PC-9 (cell line): Measurements from ENCODE around the gene RAB11FIP4. TPM values are rescaled to one million over a fixed set of nuclear protein-coding genes. Genes with fewer than 3 reads are reported as not detected.

Experiments
- BruUV-seq: library from RNA; stranded (reverse); fragments of 400-500 nt; replicated peaks from 2 replicates; lab custom pipeline; 2021; lab: Mats Ljungman, UMichigan
- CTCF ChIA-PET: fragments of 300-600 bp; sonication (Branson Sonifier 250); formaldehyde crosslinking; loops from one replicate; lab custom pipeline; 2022; ENCODE audit warnings: antibody characterized with exemption; lab: Charles Lee
- POLR2A ChIA-PET: fragments of 300-600 bp; sonication (Branson Sonifier 250); formaldehyde crosslinking; loops from one replicate; lab custom pipeline; 2022; ENCODE audit warnings: antibody characterized with exemption; ENCODE audit not compliant: unreplicated experiment; lab: Charles Lee
- DNase-seq, 2 experiments: peaks; one replicate each; pipeline versions ENCODE4 v3.0.0 to v3.0.0-alpha.2; 2015 to 2022; ENCODE audit warnings: mixed read lengths in 1 of 2
- H2AFZ ChIP-seq: fragments of 200-600 bp; sonication (generic); 2 replicates; pipeline ENCODE4 v1.8.1; 2017; ENCODE audit warnings: antibody characterized with exemption
- H3F3A ChIP-seq: fragments of 200-600 bp; sonication (generic); 2 replicates; pipeline ENCODE4 v1.8.1; 2017; ENCODE audit warnings: antibody characterized with exemption, mild to moderate bottlenecking, low read depth; ENCODE audit not compliant: insufficient read depth
- H3K27ac ChIP-seq: fragments of 200-600 bp; sonication (generic); 2 replicates; pipeline ENCODE4 v1.6.1; 2016; ENCODE audit warnings: mixed run types
- H3K27me3 ChIP-seq: fragments of 200-600 bp; sonication (generic); 2 replicates; pipeline ENCODE4 v1.6.1; 2016; ENCODE audit warnings: low read depth, mixed run types; ENCODE audit not compliant: insufficient read depth
- H3K36me3 ChIP-seq: fragments of 200-600 bp; sonication (generic); 2 replicates; pipeline ENCODE4 v1.6.1; 2016; ENCODE audit warnings: low read depth, mixed run types
- H3K4me1 ChIP-seq: fragments of 200-600 bp; sonication (generic); replicated peaks from 2 replicates; pipeline ENCODE4 v1.6.1; 2016; ENCODE audit warnings: mixed run types; ENCODE audit not compliant: insufficient read depth
- H3K4me2 ChIP-seq: fragments of 200-600 bp; sonication (generic); 2 replicates; pipeline ENCODE4 v1.6.1; 2017; ENCODE audit warnings: mixed run types
- H3K4me3 ChIP-seq: fragments of 200-600 bp; sonication (generic); 2 replicates; pipeline ENCODE4 v1.6.1; 2016; ENCODE audit warnings: mixed run types
- H3K79me2 ChIP-seq: fragments of 200-600 bp; sonication (generic); 2 replicates; pipeline ENCODE4 v1.6.1; 2017; ENCODE audit warnings: low read depth, mixed run types
- H3K9me2 ChIP-seq: fragments of 200-600 bp; sonication (generic); 2 replicates; pipeline ENCODE4 v1.8.1; 2017; ENCODE audit warnings: mild to moderate bottlenecking; ENCODE audit not compliant: insufficient read depth
- H3K9me3 ChIP-seq: fragments of 200-600 bp; sonication (generic); 2 replicates; pipeline ENCODE4 v1.8.1; 2016; ENCODE audit warnings: low read depth; ENCODE audit not compliant: insufficient read depth
- H4K20me1 ChIP-seq: fragments of 200-600 bp; sonication (generic); 2 replicates; pipeline ENCODE4 v1.8.1; 2017; ENCODE audit not compliant: insufficient read depth
- EZH2 ChIP-seq: fragments of 200-600 bp; sonication (generic); IDR thresholded peaks from 2 replicates; pipeline ENCODE4 v1.8.0; 2017; ENCODE audit warnings: antibody characterized with exemption, low read depth
- intact Hi-C: fragments of 100-400 bp; cut with micrococcal nuclease; formaldehyde crosslinking; loops from one replicate; pipeline ENCODE4 v1.10.0; 2022; ENCODE audit not compliant: unreplicated experiment
- total RNA-seq: library from RNA; stranded (reverse); gene quantifications from 2 replicates; pipeline ENCODE4 v1.2.3, GENCODE V29; 2021
- TF ChIP-seq, protein P1 (sequence below): fragments of 200-600 bp; sonication (generic); conservative IDR thresholded peaks from 2 replicates; pipeline ENCODE4 v1.6.1; 2017; ENCODE audit warnings: mixed run types, antibody characterized with exemption, mild to moderate bottlenecking, moderate library complexity

The RAB11FIP4 gene
- total RNA-seq, 1 experiment from 2014 or later = 22.9 TPM

DNA sequence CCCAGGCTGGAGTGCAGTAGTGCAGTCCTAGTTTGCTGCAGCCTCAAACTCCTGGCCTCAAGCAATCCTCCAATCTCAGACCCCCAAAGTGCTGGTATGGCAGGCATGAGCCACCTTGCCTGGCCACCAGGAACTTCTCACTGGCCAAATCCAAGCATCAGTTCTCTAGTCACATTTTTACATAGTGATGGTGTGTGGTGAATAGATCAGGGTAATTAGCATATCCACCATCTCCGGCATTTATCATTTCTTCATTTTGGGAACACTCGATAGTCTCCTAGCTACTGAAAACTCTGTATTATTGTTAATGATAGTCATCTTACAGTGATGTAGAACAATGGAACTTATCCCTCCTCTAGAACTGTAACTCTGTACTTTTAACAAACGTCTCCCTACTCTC lies 58.3 kb downstream of the RAB11FIP4 start:
- no peaks in the 10 kb centered on the region for H3K36me3 ChIP-seq
- ChIA-PET CTCF (no interaction called here), POLR2A (no interaction called here)
- H2AFZ ChIP-seq = no peak overlapping the region
- BruUV-seq = no TSS peak
- H3K4me3 ChIP-seq = no peak overlapping the region
- H3K4me1 ChIP-seq = peaks cover 66% of the 10 kb centered on the region
- H3K4me2 ChIP-seq = peak overlapping the region; percentile 26
- H4K20me1 ChIP-seq = no peaks in the 10 kb centered on the region
- H3K9me3 ChIP-seq = no peaks in the 10 kb centered on the region
- H3K27ac ChIP-seq = no peak overlapping the region
- no peaks in the 10 kb centered on the region for H3K27me3 ChIP-seq
- no peaks in the 10 kb centered on the region for H3K9me2 ChIP-seq
- DNase-seq = no peak
- TF ChIP-seq EZH2 = no peak
- TF ChIP-seq, protein P1, sequence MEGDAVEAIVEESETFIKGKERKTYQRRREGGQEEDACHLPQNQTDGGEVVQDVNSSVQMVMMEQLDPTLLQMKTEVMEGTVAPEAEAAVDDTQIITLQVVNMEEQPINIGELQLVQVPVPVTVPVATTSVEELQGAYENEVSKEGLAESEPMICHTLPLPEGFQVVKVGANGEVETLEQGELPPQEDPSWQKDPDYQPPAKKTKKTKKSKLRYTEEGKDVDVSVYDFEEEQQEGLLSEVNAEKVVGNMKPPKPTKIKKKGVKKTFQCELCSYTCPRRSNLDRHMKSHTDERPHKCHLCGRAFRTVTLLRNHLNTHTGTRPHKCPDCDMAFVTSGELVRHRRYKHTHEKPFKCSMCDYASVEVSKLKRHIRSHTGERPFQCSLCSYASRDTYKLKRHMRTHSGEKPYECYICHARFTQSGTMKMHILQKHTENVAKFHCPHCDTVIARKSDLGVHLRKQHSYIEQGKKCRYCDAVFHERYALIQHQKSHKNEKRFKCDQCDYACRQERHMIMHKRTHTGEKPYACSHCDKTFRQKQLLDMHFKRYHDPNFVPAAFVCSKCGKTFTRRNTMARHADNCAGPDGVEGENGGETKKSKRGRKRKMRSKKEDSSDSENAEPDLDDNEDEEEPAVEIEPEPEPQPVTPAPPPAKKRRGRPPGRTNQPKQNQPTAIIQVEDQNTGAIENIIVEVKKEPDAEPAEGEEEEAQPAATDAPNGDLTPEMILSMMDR = no peak
- no peaks in the 10 kb centered on the region for H3K79me2 ChIP-seq
- peaks cover 41% of the 10 kb centered on the region for H3F3A ChIP-seq
- intact Hi-C loops = loop anchor here (2.0 kb wide), 1 partner anchor 45 kb away; no protein-coding TSS in a partner anchor

DNA sequence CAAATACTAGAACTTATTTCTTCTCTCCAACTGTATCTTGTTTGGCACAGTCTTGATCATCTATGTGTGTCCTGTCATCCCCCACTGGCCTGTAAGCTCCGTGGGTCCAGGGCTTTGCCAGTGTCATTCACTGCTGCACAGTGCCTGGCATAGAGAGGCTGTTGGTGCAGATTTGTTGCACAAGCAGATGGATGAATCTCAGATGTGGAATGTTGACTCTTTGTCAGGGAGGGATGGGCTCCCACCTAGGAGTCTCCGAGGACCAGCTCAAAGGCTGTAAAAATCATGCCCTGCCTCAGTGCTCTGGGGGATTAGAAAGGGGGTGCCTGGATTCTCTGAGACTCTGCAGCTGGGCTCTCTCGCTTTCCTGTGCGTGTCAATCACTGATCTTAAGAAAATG lies 60.6 kb downstream of the RAB11FIP4 start:
- intact Hi-C loops = no loop called here
- TF ChIP-seq, protein P1 = no peak
- no peak for TF ChIP-seq EZH2
- peak in 1 of 2 experiments; percentile 79 for DNase-seq
- Histone ChIP-seq H3K4me3 (0 out of 2 replicates have a peak overlapping the region, but pooled peaks have one; percentile 2), H3F3A (peaks cover 45% of the 10 kb centered on the region), H3K36me3 (no peaks in the 10 kb centered on the region), H2AFZ (no peak overlapping the region), H3K4me1 (peaks cover 79% of the 10 kb centered on the region), H3K27me3 (no peaks in the 10 kb centered on the region), H4K20me1 (no peaks in the 10 kb centered on the region), H3K4me2 (peak overlapping the region; percentile 63), H3K9me2 (no peaks in the 10 kb centered on the region), H3K9me3 (no peaks in the 10 kb centered on the region), H3K27ac (peak overlapping the region; percentile 81), H3K79me2 (no peaks in the 10 kb centered on the region)
- CTCF ChIA-PET = interaction anchor here (0.5 kb wide), 1 partner anchor 19 kb away, joined by 5 read pairs; no protein-coding TSS in a partner anchor
- no TSS peak for BruUV-seq
- POLR2A ChIA-PET = no interaction called here

DNA sequence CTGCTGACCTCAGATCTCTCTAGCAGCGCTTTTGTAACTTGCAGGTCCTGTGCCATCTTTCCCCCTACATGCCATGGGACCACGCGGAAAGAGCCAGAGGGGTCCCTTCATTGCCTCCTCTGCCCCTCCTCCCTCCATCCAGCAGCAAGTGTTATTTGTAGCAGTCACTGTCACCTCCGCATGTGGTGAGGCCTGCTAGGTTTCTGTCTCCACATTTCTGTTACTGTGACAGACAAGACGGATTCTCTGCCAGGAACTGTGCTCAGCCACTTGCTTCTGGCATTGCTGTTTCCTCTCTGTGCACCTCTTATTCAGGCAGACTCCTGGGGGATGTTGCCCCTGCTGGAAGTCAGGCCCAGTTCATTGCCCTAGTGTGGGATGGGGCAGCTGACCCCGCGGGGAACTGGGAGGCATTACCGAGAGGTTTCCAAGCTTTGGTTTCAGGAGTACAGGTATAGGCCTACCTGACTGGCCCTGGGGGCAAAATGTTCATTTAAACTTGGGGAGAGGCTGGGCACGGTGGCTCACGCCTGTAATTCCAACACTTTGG lies 61.2 kb downstream of the RAB11FIP4 start:
- no peak for TF ChIP-seq EZH2
- TF ChIP-seq, protein P1 = no peak
- Histone ChIP-seq H3K9me2 (no peaks in the 10 kb centered on the region), H2AFZ (no peak overlapping the region), H3F3A (peaks cover 46% of the 10 kb centered on the region), H3K4me2 (peak overlapping the region; percentile 63), H3K27me3 (no peaks in the 10 kb centered on the region), H3K4me3 (no peak overlapping the region), H3K9me3 (no peaks in the 10 kb centered on the region), H4K20me1 (no peaks in the 10 kb centered on the region), H3K27ac (peak overlapping the region; percentile 81), H3K4me1 (peaks cover 84% of the 10 kb centered on the region), H3K79me2 (no peaks in the 10 kb centered on the region), H3K36me3 (no peaks in the 10 kb centered on the region)
- no peak for DNase-seq
- no TSS peak for BruUV-seq
- intact Hi-C loops = no loop called here
- POLR2A ChIA-PET = no interaction called here
- CTCF ChIA-PET = no interaction called here
